B cell (primary cell): ENCODE data around the gene ABCC10. TPM values are rescaled to one million over a fixed set of nuclear protein-coding genes. Genes with fewer than 3 reads are reported as not detected.

ENCODE experiments used
- ATAC-seq: fragments of 200-7000 bp; cut with Tn5 transposase; one replicate; pipeline ENCODE4 v1.10.0; 2021; ENCODE audit warnings: low read depth, mild to moderate bottlenecking, moderate number of reproducible peaks, moderate library complexity
- CTCF ChIA-PET: fragments of 350-600 bp; sonication (Branson Sonifier 250); formaldehyde crosslinking; loops from one replicate; lab custom pipeline; 2021; ENCODE audit warnings: antibody characterized with exemption, inconsistent platforms; lab: Charles Lee
- POLR2A ChIA-PET: fragments of 350-600 bp; sonication (Branson Sonifier 250); formaldehyde crosslinking; loops from one replicate; lab custom pipeline; 2021; ENCODE audit warnings: antibody characterized with exemption; lab: Charles Lee
- DNase-seq: peaks from one replicate; pipeline ENCODE4 v3.0.0; 2013
- H2AFZ ChIP-seq: 2 replicates; pipeline ENCODE4 v1.6.1; 2012; ENCODE audit warnings: mild to moderate bottlenecking, low read depth, low read length; ENCODE audit not compliant: insufficient read depth, poor library complexity, severe bottlenecking
- H3K27ac ChIP-seq, 2 donors: 1 replicate in 1 of 2; 2 replicates in 1 of 2; pipeline ENCODE4 v1.5.1; 2012 to 2013; ENCODE audit warnings: low read length in 2 of 2, mild to moderate bottlenecking in 2 of 2, moderate library complexity in 1 of 2
- H3K27me3 ChIP-seq, 4 experiments: fragments of 200-600 bp in 1 of 4; sonication (generic) in 1 of 4; replicated peaks in 1 of 4; 1 replicate in 2 of 4; 2 replicates in 2 of 4; pipeline versions ENCODE4 v1.6.1 to v1.7.0; 2013 to 2016; ENCODE audit warnings: low read length in 3 of 4, mild to moderate bottlenecking in 2 of 4, mixed read lengths in 1 of 4, moderate library complexity in 1 of 4; ENCODE audit not compliant: insufficient read depth in 4 of 4, control insufficient read depth in 3 of 4; ENCODE audit errors: control extremely low read depth in 1 of 4
- H3K36me3 ChIP-seq, 2 experiments: replicated peaks in 1 of 2; 1 replicate in 1 of 2; 2 replicates in 1 of 2; pipeline versions ENCODE4 v1.6.1 to v1.7.1; 2013; ENCODE audit warnings: low read length in 1 of 2; ENCODE audit not compliant: insufficient read depth in 2 of 2, control insufficient read depth in 1 of 2; ENCODE audit errors: control extremely low read depth in 1 of 2, extremely low read depth in 1 of 2
- H3K4me1 ChIP-seq, 2 donors: fragments of 200-600 bp in 1 of 2; sonication (generic) in 1 of 2; 1 replicate in 1 of 2; 2 replicates in 1 of 2; pipeline versions ENCODE4 v1.5.1 to v1.6.1; 2013 to 2017; ENCODE audit warnings: low read length in 2 of 2; ENCODE audit not compliant: control insufficient read depth in 2 of 2, insufficient read depth in 2 of 2
- H3K4me2 ChIP-seq: replicated peaks from 2 replicates; pipeline ENCODE3; 2012; ENCODE audit warnings: mild to moderate bottlenecking, low read depth, low read length; ENCODE audit not compliant: poor library complexity, severe bottlenecking
- H3K4me3 ChIP-seq, 5 experiments: fragments of 200-600 bp in 1 of 5; sonication (generic) in 1 of 5; 1 replicate in 3 of 5; 2 replicates in 2 of 5; pipeline versions ENCODE4 v1.5.1 to v1.7.0; 2011 to 2016; ENCODE audit warnings: low read length in 4 of 5, mild to moderate bottlenecking in 4 of 5, low read depth in 2 of 5, control low read depth in 1 of 5, moderate library complexity in 1 of 5; ENCODE audit not compliant: insufficient read depth in 1 of 5; ENCODE audit errors: control extremely low read depth in 1 of 5, extremely low read depth in 1 of 5
- H3K79me2 ChIP-seq: fragments of 200-600 bp; sonication (generic); one replicate; pipeline ENCODE4 v1.6.0; 2016; ENCODE audit warnings: low read length; ENCODE audit not compliant: control insufficient read depth, insufficient read depth
- H3K9ac ChIP-seq: fragments of 200-600 bp; sonication (generic); 2 replicates; pipeline ENCODE4 v1.6.1; 2017; ENCODE audit warnings: mild to moderate bottlenecking, low read length, moderate library complexity
- H3K9me3 ChIP-seq, 3 donors: one replicate each; pipeline versions ENCODE4 v1.6.1 to v1.7.1; 2013; ENCODE audit warnings: low read length in 2 of 3; ENCODE audit not compliant: control insufficient read depth in 2 of 3, insufficient read depth in 1 of 3; ENCODE audit errors: control extremely low read depth in 1 of 3
- H4K20me1 ChIP-seq: 2 replicates; pipeline ENCODE4 v1.6.0; 2012; ENCODE audit warnings: mild to moderate bottlenecking, low read length; ENCODE audit not compliant: insufficient read depth, control insufficient read depth, poor library complexity, severe bottlenecking
- H3K27ac Mint-ChIP-seq: one replicate; pipeline ENCODE4 v1.8.0; 2021; ENCODE audit warnings: mixed read lengths
- H3K27me3 Mint-ChIP-seq: one replicate; pipeline ENCODE4 v1.8.0; 2021; ENCODE audit warnings: mixed read lengths
- H3K4me1 Mint-ChIP-seq: one replicate; pipeline ENCODE4 v1.8.0; 2021; ENCODE audit warnings: mixed read lengths
- H3K4me3 Mint-ChIP-seq: one replicate; pipeline ENCODE4 v1.8.0; 2021; ENCODE audit warnings: mixed read lengths
- H3K9me3 Mint-ChIP-seq: one replicate; pipeline ENCODE4 v1.8.0; 2022; ENCODE audit warnings: mixed read lengths; ENCODE audit not compliant: insufficient read depth
- EZH2 ChIP-seq: IDR thresholded peaks from 2 replicates; pipeline ENCODE4 v1.6.1; 2012; ENCODE audit warnings: borderline replicate concordance, low read depth, mild to moderate bottlenecking, moderate library complexity, low read length; ENCODE audit not compliant: insufficient read depth, poor library complexity, severe bottlenecking
- WGBS: methylation state at CpG from one replicate; pipeline ENCODE4 v1.1.5; 2013; ENCODE audit warnings: missing lambda C conversion rate; ENCODE audit not compliant: insufficient coverage; 5-methylcytosine and 5-hydroxymethylcytosine counted together
- intact Hi-C: fragments of 100-400 bp; cut with micrococcal nuclease; formaldehyde crosslinking; loops from one replicate; pipeline ENCODE4 v1.10.0; 2022
- polyA plus RNA-seq: library from polyadenylated mRNA; depleted of rRNA; stranded (reverse); fragments of >200 nt; gene quantifications from 2 replicates; pipeline ENCODE4 v1.2.3, GENCODE V29; 2012
- total RNA-seq, 2 donors: library from RNA; stranded (reverse); fragments of 120-200 nt in 1 of 2; gene quantifications; 1 replicate in 1 of 2; 2 replicates in 1 of 2; pipeline versions ENCODE4 v1.2.3 to v1.2.4, GENCODE V29; 2013 to 2022
- TF ChIP-seq, protein P1 (sequence below): fragments of 200-600 bp; IDR thresholded peaks from one replicate; pipeline ENCODE4 v1.8.0; 2022; ENCODE audit warnings: antibody characterized with exemption, mild to moderate bottlenecking

ABCC10 gene
- total and polyA plus RNA-seq, 2 donors (not counting 1 experiment from before 2014, with no cell fraction given): 39.5 to 71.5 TPM

DNA sequence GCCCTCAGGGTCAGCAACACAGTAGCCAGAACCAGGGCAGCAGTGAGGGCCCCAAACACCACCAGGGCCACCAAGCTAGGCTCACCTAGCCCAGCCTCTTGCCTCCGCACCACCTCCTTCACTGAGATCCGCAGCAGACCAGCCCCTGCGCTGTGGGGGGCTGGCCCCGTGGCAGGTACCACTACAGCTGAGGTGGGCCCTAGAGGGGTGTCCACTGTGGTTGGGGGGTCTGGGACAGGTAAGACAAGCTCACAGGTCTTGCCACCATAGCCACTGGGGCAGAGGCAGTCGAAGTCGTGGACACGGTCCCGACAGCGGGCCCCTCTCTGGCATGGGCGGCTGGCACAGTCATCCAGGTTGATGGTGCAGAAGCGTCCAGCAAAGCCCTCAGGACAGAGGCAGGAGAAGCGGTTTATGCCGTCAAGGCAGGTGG lies 23.4 kb downstream of the ABCC10 start:
- ATAC-seq: no peak
- intact Hi-C loops: no loop called here
- POLR2A ChIA-PET: interaction anchor here (0.5 kb wide), 1 partner anchor 14 kb away, joined by 4 read pairs; no protein-coding TSS in a partner anchor

DNA sequence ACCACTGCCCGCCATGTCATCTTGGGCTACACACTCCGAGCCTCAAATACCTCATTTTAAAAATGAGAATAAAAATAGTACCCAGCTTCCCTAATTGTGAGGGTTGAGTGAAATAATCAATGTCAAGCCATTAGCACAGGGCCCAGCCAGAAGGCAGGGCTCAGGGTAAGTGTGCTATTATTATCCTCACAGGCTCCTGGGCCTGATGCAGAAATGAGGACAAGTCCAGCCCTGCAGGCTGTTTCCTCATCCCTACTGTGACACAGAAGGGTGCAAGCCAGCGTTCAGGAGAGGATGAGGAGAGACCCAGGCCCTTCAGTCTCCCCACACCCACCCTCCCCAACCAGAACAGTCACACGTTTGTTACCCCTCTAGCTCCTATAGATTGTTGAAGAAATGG lies 24.0 kb downstream of the ABCC10 start:
- H3K4me3 ChIP-seq: no peak overlapping the region

More for the DNA sequence above, 23.4 kb downstream of the ABCC10 start:
- no peaks in the 10 kb centered on the region for H3K79me2 ChIP-seq
- H4K20me1 ChIP-seq: no peaks in the 10 kb centered on the region
- DNase-seq: no peak
- TF ChIP-seq, protein P1, sequence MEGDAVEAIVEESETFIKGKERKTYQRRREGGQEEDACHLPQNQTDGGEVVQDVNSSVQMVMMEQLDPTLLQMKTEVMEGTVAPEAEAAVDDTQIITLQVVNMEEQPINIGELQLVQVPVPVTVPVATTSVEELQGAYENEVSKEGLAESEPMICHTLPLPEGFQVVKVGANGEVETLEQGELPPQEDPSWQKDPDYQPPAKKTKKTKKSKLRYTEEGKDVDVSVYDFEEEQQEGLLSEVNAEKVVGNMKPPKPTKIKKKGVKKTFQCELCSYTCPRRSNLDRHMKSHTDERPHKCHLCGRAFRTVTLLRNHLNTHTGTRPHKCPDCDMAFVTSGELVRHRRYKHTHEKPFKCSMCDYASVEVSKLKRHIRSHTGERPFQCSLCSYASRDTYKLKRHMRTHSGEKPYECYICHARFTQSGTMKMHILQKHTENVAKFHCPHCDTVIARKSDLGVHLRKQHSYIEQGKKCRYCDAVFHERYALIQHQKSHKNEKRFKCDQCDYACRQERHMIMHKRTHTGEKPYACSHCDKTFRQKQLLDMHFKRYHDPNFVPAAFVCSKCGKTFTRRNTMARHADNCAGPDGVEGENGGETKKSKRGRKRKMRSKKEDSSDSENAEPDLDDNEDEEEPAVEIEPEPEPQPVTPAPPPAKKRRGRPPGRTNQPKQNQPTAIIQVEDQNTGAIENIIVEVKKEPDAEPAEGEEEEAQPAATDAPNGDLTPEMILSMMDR: no peak
- no peak for TF ChIP-seq EZH2
- no peak overlapping the region for H3K4me3 ChIP-seq
- no peak overlapping the region for H2AFZ ChIP-seq
- H3K9me3 Mint-ChIP-seq: no peaks in the 10 kb centered on the region
- H3K4me1 Mint-ChIP-seq: peaks cover 5% of the 10 kb centered on the region
- H3K27me3 Mint-ChIP-seq: no peaks in the 10 kb centered on the region
- peaks cover 0 to 45% of the 10 kb centered on the region in 2 experiments for H3K36me3 ChIP-seq
- CTCF ChIA-PET: interaction anchor here (1.1 kb wide), 1 partner anchor 221 kb away, joined by 3 read pairs; the partner anchor contains the start of gene DNPH1
- H3K27me3 ChIP-seq: no peaks in the 10 kb centered on the region
- peaks cover under 1 to 6% of the 10 kb centered on the region in 2 donors for H3K4me1 ChIP-seq
- WGBS: 94% methylated on average over 9 of the region's 13 CpGs
- H3K9ac ChIP-seq: no peak overlapping the region
- H3K9me3 ChIP-seq: no peaks in the 10 kb centered on the region
- H3K4me3 Mint-ChIP-seq: no peak overlapping the region
- no peak overlapping the region for H3K27ac ChIP-seq
- no peak overlapping the region for H3K4me2 ChIP-seq
- H3K27ac Mint-ChIP-seq: no peak overlapping the region

More for the DNA sequence above, 24.0 kb downstream of the ABCC10 start:
- H3K4me3 Mint-ChIP-seq: no peak overlapping the region
- Histone ChIP-seq H4K20me1 (no peaks in the 10 kb centered on the region), H3K9me3 (no peaks in the 10 kb centered on the region), H3K79me2 (no peaks in the 10 kb centered on the region), H3K27ac (no peak overlapping the region), H3K4me2 (no peak overlapping the region), H3K36me3 (peaks cover 0 to 42% of the 10 kb centered on the region in 2 experiments), H3K4me1 (peaks cover 7 to 12% of the 10 kb centered on the region in 2 donors), H3K27me3 (no peaks in the 10 kb centered on the region), H3K9ac (no peak overlapping the region), H2AFZ (no peak overlapping the region)
- H3K9me3 Mint-ChIP-seq: no peaks in the 10 kb centered on the region
- ChIA-PET POLR2A (interaction anchor here (0.6 kb wide), 1 partner anchor 23 kb away, joined by 3 read pairs; no protein-coding TSS in a partner anchor), CTCF (interaction anchor here (1.1 kb wide), 1 partner anchor 222 kb away, joined by 3 read pairs; the partner anchor contains the start of gene DNPH1)
- no peaks in the 10 kb centered on the region for H3K27me3 Mint-ChIP-seq
- no peak for ATAC-seq
- intact Hi-C loops: no loop called here
- no peak overlapping the region for H3K27ac Mint-ChIP-seq
- no peak for TF ChIP-seq EZH2
- TF ChIP-seq, protein P1: no peak
- WGBS: no CpG with 5 or more reads among the region's 4 CpGs
- peaks cover 10% of the 10 kb centered on the region for H3K4me1 Mint-ChIP-seq
- DNase-seq: no peak
